GM18907 (cell line): ENCODE results near the gene KLC1.

Experiments
- ATAC-seq: cut with Tn5 transposase; IDR thresholded peaks from one replicate; pipeline ENCODE4 v1.9.1; 2021; ENCODE audit warnings: mild to moderate bottlenecking, moderate library complexity; ENCODE audit not compliant: unreplicated experiment

KLC1 gene

DNA sequence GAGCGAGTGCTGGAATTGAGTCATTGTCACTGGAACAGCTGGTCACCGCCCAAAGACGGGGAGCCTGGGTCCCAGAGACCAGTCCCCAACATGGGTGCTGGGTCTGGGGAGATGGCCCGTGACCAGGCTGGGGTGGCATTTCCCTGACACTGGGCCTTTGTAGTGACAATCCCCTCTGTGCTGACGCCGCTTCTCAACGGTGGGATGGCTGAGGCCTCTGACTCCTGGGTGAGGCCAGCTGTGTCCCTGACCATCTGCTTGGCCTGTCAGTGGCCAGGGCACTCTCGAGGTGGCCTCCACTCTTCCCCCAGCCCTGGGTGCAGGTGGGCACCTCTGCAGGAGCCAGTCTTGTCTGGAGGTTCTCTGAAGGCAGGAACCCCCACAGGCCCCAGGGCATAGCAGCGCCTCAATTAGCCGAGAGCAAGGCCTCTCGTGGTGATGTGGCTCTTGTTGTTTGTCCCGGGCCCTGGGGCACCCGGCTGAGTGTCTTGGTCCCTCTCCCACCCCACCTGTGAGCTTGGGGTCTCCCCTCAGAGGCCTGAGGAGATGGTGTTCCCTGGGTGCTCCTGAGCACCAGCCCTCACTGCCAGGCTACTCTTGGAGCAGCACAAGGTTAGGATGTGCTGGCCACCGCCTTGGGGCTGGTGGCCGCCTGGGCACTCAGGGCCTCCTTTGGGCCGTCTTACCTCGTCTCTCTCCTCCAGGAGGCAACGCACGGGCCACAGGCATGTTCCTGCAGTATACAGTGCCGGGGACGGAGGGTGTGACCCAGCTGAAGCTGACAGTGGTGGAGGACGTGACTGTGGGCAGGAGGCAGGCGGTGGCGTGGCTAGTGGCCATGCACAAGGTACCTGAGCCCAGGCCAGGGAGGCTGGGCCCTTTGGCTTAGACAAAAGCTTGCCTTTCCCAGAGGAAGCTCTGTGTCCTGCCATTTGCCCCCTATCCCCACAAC, 103.2 kb downstream of the KLC1 start:
- no peak for ATAC-seq

DNA sequence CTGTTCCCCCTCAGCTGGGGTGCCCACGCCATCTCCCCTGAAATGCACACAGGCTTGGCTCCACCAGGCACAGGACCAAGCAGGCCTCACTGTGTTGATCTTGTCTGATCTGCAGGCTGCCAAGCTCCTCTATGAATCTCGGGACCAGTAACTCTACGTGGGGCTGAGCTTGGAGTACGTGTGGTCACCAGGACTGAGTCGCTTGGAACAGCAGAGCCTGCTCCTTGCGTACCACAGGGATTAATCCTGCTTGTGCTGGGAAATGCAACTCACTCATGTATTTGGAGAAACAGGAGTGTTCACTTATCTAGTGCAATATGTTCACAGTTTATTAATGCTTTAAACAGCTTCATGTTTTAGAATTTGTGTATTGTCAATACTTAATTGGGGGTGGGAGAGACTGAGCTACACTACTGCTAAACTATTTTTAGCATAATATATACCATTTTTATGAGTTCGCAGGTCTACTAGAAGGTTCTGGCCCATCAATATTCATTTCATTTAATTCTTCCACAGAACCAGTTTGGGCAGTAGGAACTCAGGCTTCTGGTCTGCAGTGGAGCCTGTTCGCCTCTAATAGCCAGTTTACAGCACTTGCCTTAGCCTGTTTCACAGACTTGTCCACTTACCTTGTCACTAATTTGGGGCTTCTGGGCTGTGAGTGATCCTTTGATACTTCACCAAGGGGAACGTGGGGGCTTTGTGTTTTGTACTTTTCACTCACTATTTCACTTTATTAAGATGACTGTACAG, 104.0 kb downstream of the KLC1 start:
- ATAC-seq, result no peak

DNA sequence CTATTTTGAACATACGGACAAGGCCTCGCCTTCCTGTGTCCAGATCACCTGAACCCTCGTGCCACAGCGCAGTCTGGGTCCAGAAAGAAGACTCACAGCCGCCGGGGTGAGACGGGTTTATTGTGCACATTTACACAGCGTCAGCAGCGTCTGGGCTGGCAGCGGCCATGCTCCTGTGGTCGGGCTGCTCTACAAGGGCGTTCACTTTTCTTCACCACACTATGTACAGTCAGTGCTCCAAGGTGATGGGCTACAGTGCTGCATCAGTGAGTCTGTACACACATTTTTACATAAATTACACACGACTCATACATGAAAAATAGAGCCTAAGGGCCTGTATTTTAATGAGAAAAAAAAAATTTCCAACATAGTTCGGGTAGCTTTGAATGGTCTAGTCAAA, 104.6 kb downstream of the KLC1 start:
- ATAC-seq, result no peak

DNA sequence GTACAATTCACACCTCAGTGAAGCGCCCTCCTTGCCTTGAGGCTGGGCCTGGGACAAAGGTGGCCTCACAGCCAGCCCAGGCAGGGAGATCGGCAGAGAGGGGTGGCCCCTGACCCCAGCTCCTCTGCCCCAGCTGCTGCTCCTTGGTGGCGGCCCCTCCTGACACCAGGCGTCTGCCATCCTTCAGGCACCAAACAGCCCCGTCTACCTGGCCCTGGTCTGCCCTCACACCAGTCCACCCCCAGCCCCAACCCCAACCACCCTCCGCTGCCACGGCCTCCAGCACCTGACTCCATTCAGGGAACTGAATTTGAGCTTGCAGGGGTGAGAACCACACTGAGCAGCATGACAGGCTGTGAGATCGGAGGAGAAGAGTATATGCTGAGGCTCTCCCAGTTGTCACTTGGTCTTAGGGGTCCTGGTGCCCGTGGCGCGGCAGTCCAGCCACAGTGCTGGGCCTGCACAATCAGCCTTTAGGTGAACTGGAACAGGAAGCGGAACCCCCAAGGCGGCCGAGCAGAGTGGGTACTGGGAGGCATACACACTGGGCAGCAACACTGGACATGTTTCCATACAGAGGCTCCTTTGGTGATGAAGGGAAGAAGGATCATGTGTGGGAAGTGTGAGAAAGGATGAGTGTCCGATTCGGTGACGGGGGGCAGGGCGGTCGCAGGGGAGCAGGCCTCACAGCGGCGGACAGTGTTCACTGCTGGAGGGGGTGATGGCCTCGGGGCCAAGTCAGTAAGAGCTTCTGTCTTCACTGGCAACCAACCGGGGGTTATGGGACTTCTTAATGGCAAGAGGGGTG, 105.3 kb downstream of the KLC1 start:
- no peak for ATAC-seq

DNA sequence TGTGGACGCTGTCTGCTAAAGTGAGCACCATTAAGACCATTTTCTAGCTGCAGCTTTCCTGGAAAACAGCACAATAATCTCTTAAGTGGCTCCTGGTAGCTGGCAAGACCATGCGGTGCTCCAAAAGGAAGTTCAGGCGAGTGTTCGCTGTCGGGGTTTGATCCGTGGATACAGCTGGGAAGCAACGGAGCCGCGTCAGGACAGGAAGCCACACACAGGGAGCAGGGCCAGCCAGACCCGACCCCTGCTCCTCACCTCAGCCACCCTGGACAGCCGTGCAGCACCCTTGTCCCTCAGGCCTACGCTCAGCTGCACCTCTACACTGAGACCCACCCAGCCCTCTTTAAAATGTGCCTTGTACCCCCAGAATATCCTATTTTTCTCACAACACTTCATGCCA, 106.0 kb downstream of the KLC1 start:
- ATAC-seq, result no peak

DNA sequence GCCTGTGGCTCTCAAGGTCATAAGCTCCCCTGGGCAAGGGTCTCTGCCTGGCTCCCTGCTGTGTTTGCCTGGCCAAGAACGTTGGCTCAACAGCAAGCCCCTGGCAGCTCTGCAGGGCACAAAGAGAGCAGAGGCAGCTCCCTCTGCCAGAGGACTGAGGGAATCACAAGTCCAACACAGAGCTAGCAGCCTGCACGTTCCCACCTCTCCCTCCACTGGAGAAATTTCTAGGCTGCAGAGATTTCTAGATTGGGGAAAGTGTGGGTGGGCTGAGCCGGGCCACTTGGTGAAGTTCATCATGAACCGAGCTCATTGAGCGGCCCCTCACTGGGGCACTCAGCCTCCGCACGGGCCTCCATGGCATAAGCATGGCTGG, 106.4 kb downstream of the KLC1 start:
- no peak for ATAC-seq

DNA sequence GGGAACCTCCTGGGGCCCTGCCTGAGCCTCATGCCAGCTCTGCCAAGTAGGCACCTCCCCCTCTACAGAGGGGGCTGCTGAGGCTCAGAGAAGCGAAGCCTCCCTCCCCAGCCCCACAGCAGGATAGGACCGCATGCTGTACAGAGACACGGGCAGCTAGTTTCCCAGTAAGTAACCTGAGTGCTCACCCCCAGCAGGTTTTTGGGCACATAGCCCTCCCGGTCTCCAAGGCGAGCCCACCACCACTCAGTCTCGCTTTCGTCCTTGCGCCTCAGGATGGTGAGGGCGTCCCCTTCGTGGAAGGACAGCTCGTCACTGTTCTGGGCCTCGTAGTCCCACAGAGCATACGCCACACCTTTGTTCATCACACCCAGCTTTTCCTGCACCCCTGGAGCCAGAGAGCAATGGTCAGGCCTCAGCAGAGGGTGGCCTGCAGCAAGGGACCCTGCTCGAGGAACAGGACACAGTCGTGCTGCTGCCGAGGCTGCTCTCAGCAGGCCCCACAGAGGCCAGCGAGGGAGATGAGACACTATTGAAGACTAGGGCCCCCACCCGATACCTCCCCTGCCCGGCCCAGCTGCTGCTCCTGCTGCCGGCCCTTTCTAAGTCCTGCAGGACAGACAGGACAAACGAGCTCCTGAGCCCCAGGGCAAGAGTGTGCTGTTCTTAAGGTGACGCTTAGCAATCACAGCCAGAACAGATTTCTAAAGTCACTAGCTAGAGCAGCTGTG, 107.0 kb downstream of the KLC1 start:
- no peak for ATAC-seq

DNA sequence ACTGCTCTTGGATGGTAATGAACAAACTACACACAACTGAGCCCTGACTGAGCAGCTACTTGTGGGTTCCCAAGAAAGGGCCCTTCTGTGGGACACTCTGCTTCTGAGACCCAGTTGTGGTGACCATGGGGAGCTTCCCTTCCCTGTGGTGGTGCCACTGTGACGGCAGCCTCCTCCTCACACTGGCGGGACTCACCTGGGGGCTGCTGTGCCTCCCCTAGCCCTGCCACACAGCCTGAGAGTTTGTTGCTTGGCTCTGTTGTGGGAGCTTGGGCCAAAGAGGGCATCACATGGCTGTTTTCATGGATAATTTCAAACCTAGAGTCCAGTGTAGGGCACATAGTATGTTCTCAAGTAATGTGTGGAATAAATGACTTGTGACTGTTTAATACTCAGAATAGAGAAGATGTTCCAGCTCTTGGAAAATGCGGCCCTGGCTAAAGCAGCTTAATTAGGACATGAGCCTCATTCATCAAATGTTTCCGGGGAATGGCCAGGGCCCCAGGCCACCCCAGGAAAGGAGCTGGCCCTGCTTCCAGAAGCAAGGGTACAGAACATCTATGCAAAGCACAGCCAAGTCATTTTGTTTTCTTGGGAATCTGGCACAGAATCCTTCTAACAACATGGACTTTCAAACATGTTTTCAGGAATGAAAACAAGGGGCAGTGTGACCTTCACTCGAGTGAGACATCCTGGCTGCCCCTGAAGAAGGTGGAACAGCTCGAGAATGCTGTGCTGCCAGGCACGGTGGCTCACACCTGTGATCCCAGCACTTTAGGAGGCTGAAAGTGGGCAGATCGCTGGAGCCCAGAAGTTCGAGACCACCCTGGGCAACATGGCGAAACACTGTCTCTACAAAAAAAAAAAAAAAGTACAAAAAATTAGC, 107.8 kb downstream of the KLC1 start:
- ATAC-seq, result no peak

DNA sequence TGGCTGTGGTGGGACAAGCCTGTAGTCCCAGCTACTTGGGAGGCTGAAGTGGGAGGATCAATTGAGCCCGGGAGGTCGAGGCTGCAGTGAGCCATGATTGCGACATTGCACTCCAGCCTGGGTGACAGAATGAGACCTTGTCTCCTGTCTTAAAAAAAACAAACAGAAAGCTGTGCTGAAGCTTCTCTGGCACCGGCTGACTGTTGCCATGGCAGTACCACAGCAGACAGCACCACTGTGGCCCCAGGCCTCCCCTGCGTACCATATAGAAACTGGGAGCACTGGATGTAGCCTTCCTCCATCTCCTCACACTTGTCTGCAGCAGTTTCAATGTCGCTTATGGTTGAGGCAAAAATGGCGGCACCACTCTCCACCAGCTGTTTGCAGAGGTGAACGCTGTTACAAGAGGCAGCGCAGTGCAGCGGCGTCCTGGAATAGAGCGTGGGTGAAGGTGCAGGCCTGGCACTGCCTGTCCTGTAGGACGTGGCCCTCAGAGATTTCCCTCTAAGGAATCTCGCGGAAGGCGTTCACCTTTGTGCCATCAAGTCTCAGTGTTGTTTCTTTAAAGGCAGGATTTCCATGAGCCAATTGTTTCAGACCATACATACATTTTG, 108.5 kb downstream of the KLC1 start:
- ATAC-seq, result no peak

DNA sequence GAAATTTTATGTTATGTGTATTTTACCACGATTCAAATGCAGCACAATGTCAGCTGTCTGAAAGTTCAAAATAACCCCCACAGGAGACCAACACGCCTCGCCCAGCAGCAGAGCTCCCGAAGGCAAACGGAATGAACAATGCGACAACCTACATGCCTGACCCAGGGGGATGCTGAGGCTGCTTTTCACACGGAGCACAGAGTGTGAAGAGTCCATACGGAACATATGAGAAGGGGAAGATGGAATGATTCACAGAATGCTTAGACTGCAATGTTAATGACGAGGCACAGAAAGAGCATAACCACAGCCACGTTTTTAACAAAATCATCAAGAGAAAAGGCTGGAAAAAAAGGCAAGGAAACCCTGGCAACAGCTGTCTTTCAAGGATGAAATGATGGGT, 109.2 kb downstream of the KLC1 start:
- no peak for ATAC-seq

DNA sequence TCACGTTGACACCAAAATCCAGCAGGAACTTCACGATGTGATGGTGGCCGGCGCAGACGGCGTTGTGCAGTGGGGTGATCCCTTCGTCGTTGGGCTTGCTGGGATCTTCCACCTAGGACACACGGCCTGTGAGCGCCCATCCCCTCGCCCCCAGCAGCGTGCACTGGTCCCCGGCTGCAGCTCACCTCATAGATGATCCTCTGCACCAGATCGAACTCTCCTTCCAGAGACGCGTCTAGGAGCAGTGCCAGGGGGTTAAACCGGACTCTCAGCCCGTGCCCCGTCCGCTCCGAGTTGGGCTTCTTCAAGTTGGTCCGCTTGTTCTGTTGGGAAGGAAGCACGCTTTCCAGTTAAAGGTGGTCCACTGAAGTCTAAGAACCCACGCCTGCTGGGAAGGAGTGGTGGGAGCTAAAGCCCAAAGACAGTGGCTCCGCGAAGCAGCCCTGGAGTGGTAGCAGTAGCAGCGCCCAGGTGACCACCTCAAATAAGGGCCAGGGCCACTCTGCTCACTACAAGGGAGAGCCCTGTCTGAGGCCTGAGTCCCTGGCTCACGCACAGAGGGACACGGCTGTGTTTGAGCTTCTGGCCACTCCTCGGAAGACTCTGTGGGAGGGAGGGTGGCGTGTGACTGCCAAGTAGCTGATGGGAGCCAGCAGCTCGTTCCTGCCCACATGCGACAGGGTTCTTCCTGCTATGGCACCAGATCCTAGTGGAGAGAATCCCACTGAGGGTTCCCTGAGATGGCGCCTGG, 109.9 kb downstream of the KLC1 start:
- ATAC-seq, result no peak

DNA sequence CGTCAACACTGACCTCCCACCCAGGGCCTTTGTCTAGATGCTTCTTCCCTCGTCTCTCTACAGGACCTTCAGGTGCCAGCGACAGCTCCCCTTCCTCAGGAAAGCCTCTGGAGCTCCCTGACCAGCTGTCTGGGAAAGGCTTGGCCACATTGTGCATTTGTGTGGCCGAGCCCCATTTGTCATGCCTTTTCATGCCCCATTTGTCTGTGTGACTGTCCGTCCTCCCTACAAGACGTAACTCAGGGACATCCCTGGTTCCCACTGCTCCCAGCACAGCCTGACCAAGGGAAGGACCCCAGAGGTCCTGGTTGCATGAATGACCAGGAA, 110.4 kb downstream of the KLC1 start:
- no peak for ATAC-seq

DNA sequence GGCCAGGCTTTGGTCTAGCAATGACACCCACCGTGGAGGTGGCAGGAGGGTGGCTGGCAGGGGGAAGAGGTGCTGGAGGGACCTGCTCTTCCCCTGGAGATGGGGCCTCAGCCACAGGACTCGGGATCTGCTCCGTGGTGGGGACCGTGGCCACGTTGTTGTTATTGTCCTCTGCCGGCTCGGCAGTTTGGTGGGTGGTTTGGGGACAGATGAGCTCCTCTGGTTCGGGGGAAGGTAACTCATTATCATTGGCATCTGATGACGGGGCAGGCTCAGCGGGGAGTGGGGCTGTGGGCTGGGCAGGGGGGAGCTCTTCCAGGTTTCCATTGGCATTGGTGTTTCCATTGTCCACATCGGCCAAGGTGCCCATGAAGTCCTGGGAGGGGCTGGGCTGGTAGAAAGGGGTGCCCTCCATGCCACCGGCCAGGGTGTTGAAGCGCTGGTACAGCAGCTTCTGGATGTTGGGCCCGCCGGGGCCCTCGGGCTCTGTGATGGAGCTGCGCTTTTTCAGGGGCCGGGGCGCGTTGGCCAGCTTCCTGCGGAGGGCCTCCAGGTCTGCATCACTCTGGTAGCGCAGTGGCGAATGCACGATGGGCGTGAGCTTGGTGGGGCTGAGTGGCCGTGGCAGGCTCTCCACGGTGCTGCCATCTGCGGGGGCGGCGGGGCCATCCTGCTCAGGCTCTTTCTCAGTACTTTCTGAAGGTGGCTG, 110.9 kb downstream of the KLC1 start:
- ATAC-seq, result no peak

DNA sequence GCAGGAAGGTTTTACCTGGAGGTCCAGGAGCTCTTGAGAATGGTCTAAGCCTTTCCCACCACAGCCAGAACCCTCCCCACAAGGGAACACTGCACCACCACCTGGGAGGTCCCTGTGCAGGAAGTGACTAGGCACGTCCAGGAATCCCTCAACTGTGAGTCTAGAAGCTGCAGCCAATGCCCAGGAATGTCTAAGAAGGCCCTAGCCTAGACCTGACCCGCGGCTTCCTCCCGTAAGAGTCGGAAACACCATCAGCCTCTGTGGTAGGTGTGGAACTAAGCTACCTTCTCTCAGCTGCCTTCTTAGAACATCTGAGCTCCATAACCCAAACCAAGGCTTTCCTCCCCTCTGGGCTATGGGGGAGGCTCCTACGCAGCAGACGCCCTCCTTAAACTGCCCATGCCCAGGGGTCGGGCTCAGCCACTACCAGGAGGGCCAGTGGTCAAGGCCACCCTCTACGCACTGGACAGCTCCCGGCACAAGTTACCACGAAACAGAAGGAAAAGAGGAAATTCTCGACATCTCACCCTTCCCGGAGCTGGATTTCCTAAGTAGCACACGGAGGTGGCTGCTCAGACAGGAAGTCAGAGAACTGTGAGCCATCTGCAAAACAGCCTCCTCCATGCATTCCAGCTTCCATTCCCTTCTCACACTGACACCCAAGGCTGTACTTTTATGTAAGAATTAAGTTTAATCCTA, 112.1 kb downstream of the KLC1 start:
- ATAC-seq, result no peak

DNA sequence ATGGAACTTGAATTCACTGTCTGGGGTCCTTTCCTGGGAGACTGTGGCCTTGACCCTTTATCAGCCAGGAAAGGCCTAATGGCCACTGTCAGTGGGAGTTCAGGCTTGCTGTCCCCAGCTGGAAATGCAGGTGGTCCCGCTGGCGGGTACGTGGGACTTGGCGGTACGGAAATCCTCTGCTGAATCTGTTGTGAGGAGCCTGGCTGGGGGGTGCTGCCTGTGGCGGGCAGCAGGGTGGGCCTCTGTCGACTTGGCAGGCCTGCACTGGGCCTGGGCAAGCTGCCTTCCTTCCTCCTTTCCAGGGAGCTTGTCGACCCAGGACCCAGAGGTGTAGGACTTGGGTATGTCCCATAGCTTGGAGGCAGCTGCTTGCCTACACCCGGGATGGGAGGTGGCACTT, 112.9 kb downstream of the KLC1 start:
- no peak for ATAC-seq

DNA sequence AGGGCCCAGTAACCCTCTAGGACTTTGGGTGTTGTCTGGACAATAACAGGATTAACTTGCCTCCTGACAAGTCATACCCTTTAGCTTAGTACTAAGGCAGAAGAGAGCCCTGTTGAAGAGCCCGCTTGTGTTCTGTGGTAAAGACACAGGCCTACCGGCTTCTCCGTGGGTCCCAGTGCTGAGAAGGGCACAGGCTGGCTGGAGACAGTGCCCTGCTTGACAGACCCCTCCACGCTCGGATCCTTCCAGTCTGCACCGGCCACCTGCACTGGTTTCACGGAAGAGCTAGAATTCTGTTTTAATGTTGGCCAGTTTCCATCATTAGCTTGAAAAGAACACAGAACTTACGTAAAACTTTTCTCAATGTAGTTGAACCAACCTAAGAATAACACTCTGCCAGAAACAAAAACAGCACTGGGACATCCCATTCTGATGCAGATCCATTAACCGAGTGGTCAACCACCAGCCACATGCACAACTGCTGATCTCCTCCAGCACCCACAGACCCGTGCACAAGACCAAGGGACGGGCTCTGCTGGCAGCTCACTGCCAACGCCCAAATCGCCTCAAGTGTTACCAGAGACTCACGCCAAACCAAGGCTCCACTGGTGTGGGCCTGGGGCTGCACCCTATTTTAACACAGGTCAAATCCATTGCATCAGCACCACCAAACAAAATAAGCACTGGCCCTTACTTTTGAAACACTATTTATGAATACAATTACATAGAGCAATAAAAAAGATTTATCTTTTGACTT, 113.7 kb downstream of the KLC1 start:
- no peak for ATAC-seq

DNA sequence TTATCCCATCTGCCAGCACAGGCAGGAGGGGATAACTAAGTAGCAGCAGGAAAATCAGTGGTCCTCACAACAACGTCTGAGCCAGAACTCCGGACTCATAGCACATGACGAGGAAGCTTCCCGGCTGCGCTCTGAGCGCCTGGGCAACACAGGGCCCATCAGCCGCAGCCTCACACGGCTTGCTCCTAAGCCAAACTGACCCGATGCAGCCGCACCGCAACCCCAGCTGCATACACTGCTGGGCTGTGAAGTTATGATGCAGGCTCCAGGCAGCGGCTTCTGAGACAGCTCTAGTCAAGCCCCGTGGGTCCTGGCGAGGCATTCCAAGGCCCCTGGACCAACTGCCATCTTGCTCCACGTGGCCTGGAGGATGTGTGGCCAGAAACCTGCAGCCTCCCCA, 114.7 kb downstream of the KLC1 start:
- no peak for ATAC-seq
